GM12878 (cell line): ENCODE data around the gene CNPY1. TPM values are rescaled to one million over a fixed set of nuclear protein-coding genes. Genes with fewer than 3 reads are reported as not detected.

Experiments used
- ATAC-seq: fragments of 200-7000 bp; cut with Tn5 transposase; 3 replicates; pipeline ENCODE4 v1.9.1; 2020; ENCODE audit warnings: mild to moderate bottlenecking, moderate library complexity
- BruUV-seq: library from RNA; stranded (reverse); fragments of 400-500 nt; replicated peaks from 2 replicates; lab custom pipeline; 2021; lab: Mats Ljungman, UMichigan
- CTCF ChIA-PET: fragments of 300-600 bp; sonication (Branson Sonifier 250); formaldehyde crosslinking; extraction: SDS; loops from one replicate; lab custom pipeline; 2021; ENCODE audit warnings: inconsistent platforms; lab: Yijun Ruan, JAX
- POLR2A ChIA-PET: fragments of 350-600 bp; formaldehyde crosslinking; extraction: SDS; loops from one replicate; lab custom pipeline; 2021; ENCODE audit warnings: inconsistent platforms; lab: Charles Lee
- RAD21 ChIA-PET: fragments of 300-600 bp; sonication (Branson Sonifier 250); formaldehyde crosslinking; loops from one replicate; lab custom pipeline; 2023; ENCODE audit warnings: antibody characterized with exemption; ENCODE audit not compliant: unreplicated experiment; lab: Charles Lee
- SMC1A ChIA-PET: fragments of 300-600 bp; sonication (Branson Sonifier 250); formaldehyde crosslinking; loops from one replicate; lab custom pipeline; 2023; ENCODE audit not compliant: unreplicated experiment, uncharacterized antibody; lab: Charles Lee
- DNase-seq: peaks from one replicate; pipeline ENCODE4 v3.0.0-alpha.2; 2011; ENCODE audit warnings: low read depth, low spot score
- FAIRE-seq: peaks from 3 replicates; lab custom pipeline; 2011; peaks lifted over from hg19 to GRCh38; lab: Jason Lieb, UNC
- H2AFZ ChIP-seq: 2 replicates; pipeline ENCODE4 v1.6.0; 2011; ENCODE audit warnings: low read depth, low read length, control low read depth; ENCODE audit not compliant: control insufficient read depth
- H3K27ac ChIP-seq: 2 replicates; pipeline ENCODE4 v1.5.1; 2011; ENCODE audit warnings: control low read depth; ENCODE audit not compliant: control insufficient read depth, insufficient read depth
- H3K27me3 ChIP-seq, 2 experiments: replicated peaks in 1 of 2; 2 replicates each; pipeline versions ENCODE4 v1.6.0 to v1.6.1; 2011; ENCODE audit warnings: low read length in 1 of 2; ENCODE audit not compliant: control insufficient read depth in 2 of 2, insufficient read depth in 2 of 2
- H3K36me3 ChIP-seq, 2 experiments: 2 replicates each; pipeline ENCODE4 v1.5.1; 2011; ENCODE audit warnings: low read length in 1 of 2; ENCODE audit not compliant: control insufficient read depth in 2 of 2, insufficient read depth in 2 of 2
- H3K4me1 ChIP-seq: 2 replicates; pipeline ENCODE4 v1.6.1; 2011; ENCODE audit warnings: mild to moderate bottlenecking, low read length, moderate library complexity, mixed read lengths; ENCODE audit not compliant: control insufficient read depth, insufficient read depth
- H3K4me2 ChIP-seq: 2 replicates; pipeline ENCODE4 v1.6.0; 2011; ENCODE audit warnings: control low read depth; ENCODE audit not compliant: control insufficient read depth, insufficient read depth
- H3K4me3 ChIP-seq: fragments of 200-600 bp; sonication (generic); 2 replicates; pipeline ENCODE4 v1.5.1; 2016
- H3K79me2 ChIP-seq: 2 replicates; pipeline ENCODE4 v1.6.0; 2011; ENCODE audit warnings: low read length; ENCODE audit not compliant: control insufficient read depth, insufficient read depth
- H3K9ac ChIP-seq: 2 replicates; pipeline ENCODE4 v1.8.0; 2011; ENCODE audit warnings: low read length, control low read depth, mixed read lengths; ENCODE audit not compliant: control insufficient read depth, insufficient read depth
- H3K9me3 ChIP-seq: replicated peaks from 3 replicates; pipeline ENCODE4 v1.5.1; 2011; ENCODE audit warnings: mild to moderate bottlenecking, low read length; ENCODE audit not compliant: control insufficient read depth, insufficient read depth
- H4K20me1 ChIP-seq: 2 replicates; pipeline ENCODE4 v1.6.0; 2011; ENCODE audit not compliant: control insufficient read depth, insufficient read depth
- ETV6 ChIP-seq, 2 experiments: fragments of 450-650 bp in 1 of 2; IDR thresholded peaks in 1 of 2; conservative IDR thresholded peaks in 1 of 2; 2 replicates each; pipeline ENCODE4 v1.6.1; 2014; ENCODE audit warnings: antibody characterized with exemption in 1 of 2, borderline replicate concordance in 1 of 2, low read depth in 1 of 2, mild to moderate bottlenecking in 1 of 2, moderate library complexity in 1 of 2
- LARP7 ChIP-seq: fragments of 450-650 bp; IDR thresholded peaks from 2 replicates; pipeline ENCODE4 v1.6.1; 2017; ENCODE audit warnings: mild to moderate bottlenecking
- NFIC ChIP-seq: IDR thresholded peaks from 2 replicates; pipeline ENCODE4 v1.6.1; 2012; ENCODE audit warnings: low read depth, mild to moderate bottlenecking, inconsistent platforms, low read length, moderate library complexity
- NFYA ChIP-seq: IDR thresholded peaks from 2 replicates; pipeline ENCODE4 v1.6.1; 2011; ENCODE audit warnings: low read depth, mild to moderate bottlenecking, low read length, improper control_type of control experiment, borderline replicate concordance
- RBBP5 ChIP-seq: fragments of 200-600 bp; sonication (generic); conservative IDR thresholded peaks from 2 replicates; pipeline ENCODE4 v1.6.1; 2016
- RELA ChIP-seq: fragments of 450-650 bp; IDR thresholded peaks from 2 replicates; pipeline ENCODE4 v1.8.0; 2014; ENCODE audit warnings: borderline replicate concordance; ENCODE audit not compliant: partially characterized antibody
- SMARCA5 ChIP-seq: fragments of 450-650 bp; IDR thresholded peaks from 2 replicates; pipeline ENCODE4 v1.6.1; 2017; ENCODE audit warnings: mild to moderate bottlenecking
- SP1 ChIP-seq: IDR thresholded peaks from one replicate; pipeline ENCODE4 v1.6.1; 2011; ENCODE audit warnings: low read depth, low read length
- WGBS: methylation state at CpG from one replicate; pipeline ENCODE4 v1.1.6; 2016; ENCODE audit warnings: low lambda C conversion rate; ENCODE audit not compliant: insufficient replicate concordance, insufficient coverage; ENCODE audit errors: missing lambda C conversion rate; 5-methylcytosine and 5-hydroxymethylcytosine counted together
- in situ Hi-C: fragments of 300-500 bp; cut with MboI; formaldehyde crosslinking; loops from 9 replicates; pipeline ENCODE4 v1.14.3; 2018; ENCODE audit warnings: mixed read lengths
- intact Hi-C: fragments of 100-400 bp; cut with micrococcal nuclease; formaldehyde crosslinking; loops from one replicate; pipeline ENCODE4 v1.14.2; 2022; ENCODE audit not compliant: unreplicated experiment
- polyA plus RNA-seq, 11 experiments: library from polyadenylated mRNA; depleted of rRNA in 4 of 11; unstranded in 6 of 11; stranded (reverse) in 5 of 11; fragments of >200 nt; fragmentation: Nextera tagmentation in 4 of 11; fragmentation: Illumina TruSeq in 1 of 11; extraction: Ambion mirVana in 4 of 11; extraction: Trizol in 1 of 11; gene quantifications; 1 replicate in 1 of 11; 2 replicates in 10 of 11; pipeline versions ENCODE4 v1.2.1 to v1.2.3, GENCODE V29; 2011 to 2016; ENCODE audit warnings: inconsistent platforms in 2 of 11, missing spikeins in 2 of 11, low read depth in 1 of 11
- total RNA-seq, 4 experiments: library from RNA; depleted of rRNA in 3 of 4; stranded (reverse); fragments of >200 nt in 3 of 4; fragmentation: Illumina TruSeq in 1 of 4; extraction: Trizol in 1 of 4; gene quantifications; 2 replicates each; pipeline versions ENCODE4 v1.2.1 to v1.2.3, GENCODE V29; 2013 to 2021
- TF ChIP-seq, protein P1 (sequence below): fragments of 150-350 bp; IDR thresholded peaks from 2 replicates; pipeline ENCODE4 v1.6.1; 2014; ENCODE audit warnings: mild to moderate bottlenecking, low read depth, low read length
- TF ChIP-seq, protein P2 (sequence below), 3 experiments: IDR thresholded peaks in 2 of 3; conservative IDR thresholded peaks in 1 of 3; 2 replicates each; pipeline ENCODE4 v1.5.1; 2011; ENCODE audit warnings: low read depth in 3 of 3, low read length in 3 of 3, mild to moderate bottlenecking in 3 of 3, control low read depth in 2 of 3, moderate library complexity in 2 of 3, inconsistent platforms in 1 of 3, mixed read lengths in 1 of 3; ENCODE audit not compliant: control insufficient read depth in 2 of 3, insufficient read depth in 1 of 3; ENCODE audit errors: extremely low read depth in 1 of 3
- TF ChIP-seq, protein P3 (sequence below): fragments of 450-650 bp; IDR thresholded peaks from 2 replicates; pipeline ENCODE4 v1.6.1; 2014; ENCODE audit warnings: mild to moderate bottlenecking

Gene CNPY1
- total and polyA plus RNA-seq, 10 of the 15 experiments (the other 5 are each of a cell fraction or from before 2014, with no cell fraction given) = not detected

DNA sequence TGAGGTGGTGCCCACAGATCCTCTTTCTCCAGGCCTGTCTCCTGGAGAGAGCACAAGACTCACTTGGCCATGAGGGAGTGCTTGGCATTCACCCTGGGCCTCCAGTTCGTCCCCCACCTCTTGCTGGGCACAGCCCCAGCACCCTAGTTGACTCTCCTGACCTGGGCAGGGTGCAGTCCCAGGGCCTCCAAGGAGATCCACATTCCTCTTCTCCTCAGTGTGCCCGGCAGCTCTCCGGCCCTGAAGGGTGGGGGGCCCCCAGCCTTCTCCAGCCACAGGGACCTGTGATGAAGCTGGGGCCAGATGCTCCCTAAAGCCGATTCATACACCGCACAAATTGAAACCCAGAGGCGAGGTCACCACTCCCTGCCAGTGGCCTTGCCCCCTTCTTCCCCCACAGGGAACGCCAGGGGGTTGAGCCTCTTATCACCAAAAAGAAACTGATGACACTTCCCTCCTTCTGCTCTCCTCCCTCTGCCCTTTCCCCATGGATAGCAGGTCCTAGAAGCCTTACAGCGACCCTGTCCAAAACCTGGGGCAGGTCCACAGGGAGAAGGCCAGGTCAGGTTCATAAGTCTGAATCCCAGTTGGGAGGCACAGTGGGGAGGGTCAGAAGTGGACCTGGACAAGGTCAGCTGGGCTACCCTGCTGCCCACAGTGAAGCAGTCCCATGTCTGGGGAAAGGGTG lies 85.3 kb downstream of the CNPY1 start:
- no peaks in the 10 kb centered on the region for H3K4me1 ChIP-seq
- in situ Hi-C loops (no loop called here), intact Hi-C loops (no loop called here)
- no TSS peak for BruUV-seq
- no peak overlapping the region for H3K4me2 ChIP-seq
- no peaks in the 10 kb centered on the region; the same call in 2 of the 3 replicates for H3K9me3 ChIP-seq
- H4K20me1 ChIP-seq = 0 out of 2 replicates have a peak, but pooled peaks cover 3% of the 10 kb centered on the region
- H3K79me2 ChIP-seq = no peaks in the 10 kb centered on the region
- RAD21 ChIA-PET = no interaction called here
- POLR2A ChIA-PET = no interaction called here
- FAIRE-seq (no peak), DNase-seq (no peak), ATAC-seq (no peak)
- peaks cover 21 to 33% of the 10 kb centered on the region in 2 experiments for H3K27me3 ChIP-seq
- no peaks in the 10 kb centered on the region for H3K36me3 ChIP-seq
- no peak overlapping the region for H2AFZ ChIP-seq
- no peak for TF ChIP-seq NFIC
- TF ChIP-seq RELA = no peak
- TF ChIP-seq LARP7 = no peak
- TF ChIP-seq SMARCA5 = no peak
- H3K4me3 ChIP-seq = no peak overlapping the region
- H3K9ac ChIP-seq = no peak overlapping the region
- WGBS = 13% methylated on average over 8 of the region's 8 CpGs
- no peak overlapping the region for H3K27ac ChIP-seq
- SMC1A ChIA-PET = no interaction called here
- CTCF ChIA-PET = no interaction called here

DNA sequence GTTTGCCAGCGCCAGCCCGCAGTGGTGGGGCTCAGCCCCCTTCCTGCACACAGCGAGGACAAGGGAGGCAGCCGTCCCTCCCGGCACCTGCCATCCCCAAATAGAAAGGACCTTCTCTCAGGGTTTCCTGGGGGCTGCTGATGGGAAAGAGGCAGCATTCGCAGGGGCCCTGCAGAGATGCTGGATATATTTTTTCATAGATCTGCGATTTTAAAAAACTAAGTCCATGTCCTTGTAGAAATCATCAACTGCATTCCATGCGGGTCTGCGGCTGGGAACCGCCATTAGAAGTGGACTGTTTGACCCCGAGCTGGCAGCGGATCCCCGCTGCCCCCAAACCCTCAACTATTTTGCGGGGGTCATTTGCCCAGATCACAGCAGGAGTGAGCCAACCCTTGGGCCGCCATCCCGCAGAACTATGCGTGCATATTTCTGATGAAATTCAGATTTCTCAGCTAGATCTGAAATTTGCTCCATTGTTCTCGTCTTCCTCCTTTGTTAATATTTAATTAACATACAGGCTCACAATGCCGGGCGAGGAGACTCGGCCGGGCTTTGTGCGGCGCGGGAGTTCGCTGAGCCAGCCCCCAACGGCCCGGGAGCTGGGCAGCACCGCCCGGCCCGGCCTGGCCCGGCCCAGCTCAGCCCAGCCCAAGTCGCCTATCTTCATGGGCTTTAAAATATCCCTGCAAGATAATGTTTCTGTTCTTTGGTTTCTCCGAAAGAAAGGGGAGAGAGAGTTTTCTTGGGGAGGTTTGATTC lies 86.5 kb downstream of the CNPY1 start:
- WGBS = 26% methylated on average over 34 of the region's 34 CpGs
- in situ Hi-C loops (no loop called here), intact Hi-C loops (no loop called here)
- Histone ChIP-seq H3K9me3 (no peaks in the 10 kb centered on the region; the same call in 2 of the 3 replicates), H3K27ac (no peak overlapping the region), H3K36me3 (no peaks in the 10 kb centered on the region), H3K27me3 (peaks cover 25 to 29% of the 10 kb centered on the region in 2 experiments), H3K9ac (no peak overlapping the region), H3K79me2 (no peaks in the 10 kb centered on the region), H2AFZ (no peak overlapping the region), H3K4me1 (no peaks in the 10 kb centered on the region), H4K20me1 (0 out of 2 replicates have a peak, but pooled peaks cover 3% of the 10 kb centered on the region), H3K4me2 (no peak overlapping the region), H3K4me3 (no peak overlapping the region)
- FAIRE-seq (no peak), DNase-seq (no peak), ATAC-seq (no peak)
- no TSS peak for BruUV-seq
- SMC1A ChIA-PET = no interaction called here
- RAD21 ChIA-PET = no interaction called here
- POLR2A ChIA-PET = no interaction called here
- CTCF ChIA-PET = no interaction called here
- TF ChIP-seq, protein P1, sequence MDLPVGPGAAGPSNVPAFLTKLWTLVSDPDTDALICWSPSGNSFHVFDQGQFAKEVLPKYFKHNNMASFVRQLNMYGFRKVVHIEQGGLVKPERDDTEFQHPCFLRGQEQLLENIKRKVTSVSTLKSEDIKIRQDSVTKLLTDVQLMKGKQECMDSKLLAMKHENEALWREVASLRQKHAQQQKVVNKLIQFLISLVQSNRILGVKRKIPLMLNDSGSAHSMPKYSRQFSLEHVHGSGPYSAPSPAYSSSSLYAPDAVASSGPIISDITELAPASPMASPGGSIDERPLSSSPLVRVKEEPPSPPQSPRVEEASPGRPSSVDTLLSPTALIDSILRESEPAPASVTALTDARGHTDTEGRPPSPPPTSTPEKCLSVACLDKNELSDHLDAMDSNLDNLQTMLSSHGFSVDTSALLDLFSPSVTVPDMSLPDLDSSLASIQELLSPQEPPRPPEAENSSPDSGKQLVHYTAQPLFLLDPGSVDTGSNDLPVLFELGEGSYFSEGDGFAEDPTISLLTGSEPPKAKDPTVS = no peak
- TF ChIP-seq, protein P2, sequence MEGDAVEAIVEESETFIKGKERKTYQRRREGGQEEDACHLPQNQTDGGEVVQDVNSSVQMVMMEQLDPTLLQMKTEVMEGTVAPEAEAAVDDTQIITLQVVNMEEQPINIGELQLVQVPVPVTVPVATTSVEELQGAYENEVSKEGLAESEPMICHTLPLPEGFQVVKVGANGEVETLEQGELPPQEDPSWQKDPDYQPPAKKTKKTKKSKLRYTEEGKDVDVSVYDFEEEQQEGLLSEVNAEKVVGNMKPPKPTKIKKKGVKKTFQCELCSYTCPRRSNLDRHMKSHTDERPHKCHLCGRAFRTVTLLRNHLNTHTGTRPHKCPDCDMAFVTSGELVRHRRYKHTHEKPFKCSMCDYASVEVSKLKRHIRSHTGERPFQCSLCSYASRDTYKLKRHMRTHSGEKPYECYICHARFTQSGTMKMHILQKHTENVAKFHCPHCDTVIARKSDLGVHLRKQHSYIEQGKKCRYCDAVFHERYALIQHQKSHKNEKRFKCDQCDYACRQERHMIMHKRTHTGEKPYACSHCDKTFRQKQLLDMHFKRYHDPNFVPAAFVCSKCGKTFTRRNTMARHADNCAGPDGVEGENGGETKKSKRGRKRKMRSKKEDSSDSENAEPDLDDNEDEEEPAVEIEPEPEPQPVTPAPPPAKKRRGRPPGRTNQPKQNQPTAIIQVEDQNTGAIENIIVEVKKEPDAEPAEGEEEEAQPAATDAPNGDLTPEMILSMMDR (IDR thresholded peaks at IDR 0.05 in 2 of 3, conservative IDR thresholded peaks at IDR 0.05 in 1 of 3; ENCODE audit: control insufficient read depth in 2 of 3, extremely low read depth in 1 of 3, insufficient read depth in 1 of 3, low read depth in 3 of 3, low read length in 3 of 3) = no peak
- TF ChIP-seq RBBP5 (no peak), SP1 (no peak), NFYA (no peak), ETV6 (conservative IDR thresholded peaks at IDR 0.05 in 1 of 2, IDR thresholded peaks at IDR 0.05 in 1 of 2; ENCODE audit: borderline replicate concordance in 1 of 2, low read depth in 1 of 2) (no peak)
- TF ChIP-seq, protein P3, sequence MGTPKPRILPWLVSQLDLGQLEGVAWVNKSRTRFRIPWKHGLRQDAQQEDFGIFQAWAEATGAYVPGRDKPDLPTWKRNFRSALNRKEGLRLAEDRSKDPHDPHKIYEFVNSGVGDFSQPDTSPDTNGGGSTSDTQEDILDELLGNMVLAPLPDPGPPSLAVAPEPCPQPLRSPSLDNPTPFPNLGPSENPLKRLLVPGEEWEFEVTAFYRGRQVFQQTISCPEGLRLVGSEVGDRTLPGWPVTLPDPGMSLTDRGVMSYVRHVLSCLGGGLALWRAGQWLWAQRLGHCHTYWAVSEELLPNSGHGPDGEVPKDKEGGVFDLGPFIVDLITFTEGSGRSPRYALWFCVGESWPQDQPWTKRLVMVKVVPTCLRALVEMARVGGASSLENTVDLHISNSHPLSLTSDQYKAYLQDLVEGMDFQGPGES = no peak
